Karpas-422 (cell line): ENCODE data around the gene LLGL1. TPM values are rescaled to one million over a fixed set of nuclear protein-coding genes. Genes with fewer than 3 reads are reported as not detected.

Experiments used
- DNase-seq: peaks from one replicate; pipeline ENCODE4 v3.0.0-alpha.2; 2015
- H2AFZ ChIP-seq: fragments of 200-600 bp; sonication (generic); 2 replicates; pipeline ENCODE4 v1.6.1; 2014; ENCODE audit warnings: antibody characterized with exemption, low read length, mixed read lengths
- H3K27ac ChIP-seq: fragments of 200-600 bp; sonication (generic); 2 replicates; pipeline ENCODE4 v1.5.1; 2014; ENCODE audit warnings: mild to moderate bottlenecking, low read length, moderate library complexity
- H3K27me3 ChIP-seq: fragments of 200-600 bp; sonication (generic); 2 replicates; pipeline ENCODE4 v1.6.1; 2014; ENCODE audit warnings: low read length, mixed read lengths
- H3K36me3 ChIP-seq: fragments of 200-600 bp; sonication (generic); 2 replicates; pipeline ENCODE4 v1.6.1; 2014; ENCODE audit warnings: low read length, mixed read lengths; ENCODE audit not compliant: insufficient read depth
- H3K4me1 ChIP-seq: fragments of 200-600 bp; sonication (generic); 2 replicates; pipeline ENCODE4 v1.6.1; 2014; ENCODE audit warnings: mild to moderate bottlenecking, low read length, mixed read lengths
- H3K4me2 ChIP-seq: fragments of 200-600 bp; sonication (generic); 2 replicates; pipeline ENCODE4 v1.6.1; 2014; ENCODE audit warnings: low read length, low read depth, mild to moderate bottlenecking; ENCODE audit not compliant: poor library complexity, severe bottlenecking
- H3K4me3 ChIP-seq: fragments of 200-600 bp; sonication (generic); 2 replicates; pipeline ENCODE4 v1.5.1; 2014; ENCODE audit warnings: mild to moderate bottlenecking, antibody characterized with exemption, low read length, mixed read lengths
- H3K79me2 ChIP-seq: fragments of 200-600 bp; sonication (generic); 2 replicates; pipeline ENCODE4 v1.6.1; 2014; ENCODE audit warnings: mild to moderate bottlenecking, low read length, mixed read lengths
- H3K9ac ChIP-seq: fragments of 200-600 bp; sonication (generic); 2 replicates; pipeline ENCODE4 v1.6.0; 2014; ENCODE audit warnings: low read length
- H3K9me2 ChIP-seq: fragments of 200-600 bp; sonication (generic), shearing (Covaris generic); replicated peaks from 2 replicates; pipeline ENCODE4 v1.6.0; 2014; ENCODE audit warnings: mild to moderate bottlenecking, low read length, moderate library complexity; ENCODE audit not compliant: insufficient read depth
- H3K9me3 ChIP-seq: fragments of 300-700, 200-600 bp; sonication (generic); 2 replicates; pipeline ENCODE4 v1.6.1; 2014; ENCODE audit warnings: low read length, mixed read lengths
- H4K20me1 ChIP-seq: fragments of 200-600 bp; sonication (generic); 2 replicates; pipeline ENCODE4 v1.6.1; 2014; ENCODE audit warnings: mild to moderate bottlenecking, antibody characterized with exemption, low read length, low read depth; ENCODE audit not compliant: insufficient read depth
- total RNA-seq: library from RNA; depleted of rRNA; stranded (reverse); fragments of >200 nt; shearing (Covaris generic); gene quantifications from 2 replicates; pipeline ENCODE4 v1.2.3, GENCODE V29; 2014; ENCODE audit warnings: low replicate concordance; rRNA removed

The LLGL1 gene
- total RNA-seq, result 12.0 and 12.1 TPM in 2 replicates

DNA sequence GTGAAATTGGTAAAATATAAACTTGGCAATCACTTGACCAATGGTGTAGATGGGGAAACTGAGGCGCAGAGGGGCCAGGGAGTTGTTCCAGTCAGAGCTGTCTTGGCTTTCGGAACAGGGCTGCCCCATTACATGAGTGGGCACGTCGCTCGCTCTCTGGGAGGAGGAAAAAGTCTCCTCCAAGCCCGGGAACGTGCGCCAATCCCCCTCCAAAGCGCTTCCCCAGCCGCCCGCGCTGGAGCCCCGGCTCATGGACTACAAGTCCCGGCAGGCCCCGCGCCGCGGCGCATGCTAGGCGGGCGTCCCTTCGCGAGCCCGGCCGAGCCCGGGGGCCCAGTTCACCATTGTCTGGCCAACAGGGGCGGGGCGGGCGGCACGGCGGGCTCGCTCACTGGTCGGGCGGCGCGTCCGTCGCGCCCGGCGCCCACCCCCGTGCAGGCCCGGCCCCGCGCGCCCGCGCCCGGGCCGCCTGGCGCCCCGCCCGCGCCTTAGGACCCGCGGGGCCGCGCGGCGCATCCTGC lies at the start of gene LLGL1:
TSS of gene LLGL1 (plus strand) at position 515 of the 521 bp plus-strand sequence. CDS start 48 bp downstream, outside the sequence.
- Histone ChIP-seq H3K4me2 (peak within 1 kb of the TSS; percentile 79), H3K4me1 (peaks cover 13% of the 10 kb centered on the region), H4K20me1 (peaks cover 7% of the 10 kb centered on the region; the same call in 1 of the 2 replicates), H3K27me3 (no peaks in the 10 kb centered on the region), H3K36me3 (no peaks in the 10 kb centered on the region), H3K4me3 (peak within 1 kb of the TSS; percentile 87), H3K27ac (no peak within 1 kb of the TSS), H3K9me2 (no peaks in the 10 kb centered on the region), H3K9ac (peak within 1 kb of the TSS; percentile 89), H2AFZ (peak within 1 kb of the TSS; percentile 72), H3K9me3 (no peaks in the 10 kb centered on the region), H3K79me2 (peaks cover 4% of the 10 kb centered on the region; the same call in 1 of the 2 replicates)
- peak; percentile 98 for DNase-seq

DNA sequence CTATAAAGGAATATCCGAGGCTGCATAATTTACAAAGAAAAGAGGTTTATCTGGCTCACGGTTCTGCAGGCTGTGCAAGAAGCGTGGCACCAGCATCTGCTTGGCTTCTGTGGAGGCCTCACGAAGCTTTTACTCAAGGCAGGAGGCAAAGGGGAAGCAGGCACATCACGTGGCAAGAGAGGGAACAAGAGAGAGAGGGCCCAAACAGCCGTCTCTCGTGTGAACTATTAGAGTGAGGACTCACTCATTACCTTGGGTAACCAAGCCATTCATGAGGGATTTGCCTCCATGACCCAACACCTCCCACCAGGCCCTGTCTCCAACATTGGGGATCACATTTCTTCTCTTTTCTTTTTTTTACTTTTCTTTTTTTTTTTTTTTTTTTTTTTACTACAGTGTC lies 49.3 kb upstream of the LLGL1 start:
- no peaks in the 10 kb centered on the region for H3K79me2 ChIP-seq
- no peak overlapping the region for H3K27ac ChIP-seq
- H3K9ac ChIP-seq, result no peak overlapping the region
- H3K9me3 ChIP-seq, result no peaks in the 10 kb centered on the region
- peak; percentile 61 for DNase-seq
- H3K4me2 ChIP-seq, result no peak overlapping the region
- no peak overlapping the region for H3K4me3 ChIP-seq
- no peaks in the 10 kb centered on the region for H4K20me1 ChIP-seq
- no peaks in the 10 kb centered on the region for H3K36me3 ChIP-seq
- H3K27me3 ChIP-seq, result no peaks in the 10 kb centered on the region
- peak overlapping the region; percentile 39 for H2AFZ ChIP-seq
- H3K9me2 ChIP-seq, result no peaks in the 10 kb centered on the region
- peaks cover 6% of the 10 kb centered on the region; the same call in 1 of the 2 replicates for H3K4me1 ChIP-seq

DNA sequence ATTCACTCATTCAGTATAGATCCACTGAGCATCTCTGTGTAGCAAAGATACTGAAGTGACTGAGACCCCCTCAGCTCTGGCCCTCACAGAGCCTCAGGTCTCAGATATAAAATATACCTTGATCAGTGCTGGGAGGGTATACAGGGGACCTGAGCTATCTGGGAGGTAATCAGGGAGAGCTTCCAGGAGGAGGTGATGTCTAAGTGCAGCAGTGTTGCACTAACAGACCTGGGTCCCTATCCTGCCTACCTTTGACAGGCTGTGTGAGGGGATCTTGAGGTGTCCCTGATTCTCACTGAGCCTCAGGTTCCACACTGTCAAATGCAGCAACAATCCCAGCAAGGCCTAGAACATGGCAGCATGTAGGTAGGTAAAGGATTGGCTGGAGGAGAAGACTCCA lies 48.3 kb upstream of the LLGL1 start:
- H2AFZ ChIP-seq, result no peak overlapping the region
- no peaks in the 10 kb centered on the region for H4K20me1 ChIP-seq
- no peak overlapping the region for H3K4me2 ChIP-seq
- H3K79me2 ChIP-seq, result no peaks in the 10 kb centered on the region
- no peak for DNase-seq
- H3K27me3 ChIP-seq, result no peaks in the 10 kb centered on the region
- no peak overlapping the region for H3K27ac ChIP-seq
- no peaks in the 10 kb centered on the region for H3K9me2 ChIP-seq
- H3K4me3 ChIP-seq, result no peak overlapping the region
- H3K4me1 ChIP-seq, result peaks cover 13% of the 10 kb centered on the region
- H3K9ac ChIP-seq, result no peak overlapping the region
- H3K9me3 ChIP-seq, result no peaks in the 10 kb centered on the region
- no peaks in the 10 kb centered on the region for H3K36me3 ChIP-seq

DNA sequence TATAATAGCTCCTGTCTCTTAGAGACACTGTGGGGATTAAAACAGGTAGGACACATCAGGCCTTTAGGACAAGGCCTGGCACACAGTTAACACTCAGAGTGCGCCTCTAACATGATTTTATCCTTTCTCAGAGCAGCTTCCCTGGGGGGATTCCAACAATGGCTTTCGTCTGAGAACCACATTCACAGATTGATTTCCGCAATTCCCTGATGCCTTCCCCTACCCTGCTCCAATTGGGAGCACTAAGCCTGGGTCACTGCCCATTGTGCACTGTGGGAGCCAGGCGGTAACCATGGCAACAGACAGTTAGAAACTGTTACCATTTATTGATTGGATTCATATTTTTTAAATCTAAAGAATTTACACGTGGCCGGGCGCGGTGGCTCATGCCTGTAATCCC lies 47.7 kb upstream of the LLGL1 start:
- no peak for DNase-seq
- no peaks in the 10 kb centered on the region for H4K20me1 ChIP-seq
- peaks cover 19% of the 10 kb centered on the region for H3K4me1 ChIP-seq
- no peaks in the 10 kb centered on the region for H3K9me2 ChIP-seq
- H3K27ac ChIP-seq, result no peak overlapping the region
- H3K9ac ChIP-seq, result no peak overlapping the region
- no peak overlapping the region for H2AFZ ChIP-seq
- no peaks in the 10 kb centered on the region for H3K9me3 ChIP-seq
- H3K4me3 ChIP-seq, result no peak overlapping the region
- no peaks in the 10 kb centered on the region for H3K79me2 ChIP-seq
- H3K36me3 ChIP-seq, result no peaks in the 10 kb centered on the region
- H3K4me2 ChIP-seq, result no peak overlapping the region
- H3K27me3 ChIP-seq, result no peaks in the 10 kb centered on the region

DNA sequence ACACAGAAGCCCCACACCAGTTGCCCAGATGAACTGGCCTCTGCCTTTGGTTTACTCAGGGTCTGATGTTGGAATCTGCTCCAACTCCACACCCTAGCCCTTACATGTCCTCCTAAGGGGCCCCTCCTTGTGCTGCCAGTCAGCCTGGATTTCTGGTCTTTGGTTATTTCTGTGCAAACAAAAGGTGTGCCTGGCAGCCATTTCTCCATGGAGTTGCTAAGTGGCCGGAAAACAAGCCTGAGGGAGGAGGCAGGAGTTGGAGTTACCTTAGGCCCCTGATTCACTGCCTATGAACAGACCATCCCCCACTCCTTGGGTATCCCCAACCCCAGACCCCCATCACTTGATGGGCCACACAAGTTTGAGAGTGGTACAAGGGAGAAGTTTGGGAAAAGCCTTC lies 46.2 kb upstream of the LLGL1 start:
- Histone ChIP-seq H3K27me3 (no peaks in the 10 kb centered on the region), H4K20me1 (no peaks in the 10 kb centered on the region), H3K79me2 (peaks cover 4% of the 10 kb centered on the region), H2AFZ (no peak overlapping the region), H3K27ac (no peak overlapping the region), H3K9me2 (no peaks in the 10 kb centered on the region), H3K9me3 (no peaks in the 10 kb centered on the region), H3K4me3 (no peak overlapping the region), H3K4me1 (peaks cover 20% of the 10 kb centered on the region), H3K4me2 (no peak overlapping the region), H3K36me3 (no peaks in the 10 kb centered on the region), H3K9ac (no peak overlapping the region)
- DNase-seq, result no peak

DNA sequence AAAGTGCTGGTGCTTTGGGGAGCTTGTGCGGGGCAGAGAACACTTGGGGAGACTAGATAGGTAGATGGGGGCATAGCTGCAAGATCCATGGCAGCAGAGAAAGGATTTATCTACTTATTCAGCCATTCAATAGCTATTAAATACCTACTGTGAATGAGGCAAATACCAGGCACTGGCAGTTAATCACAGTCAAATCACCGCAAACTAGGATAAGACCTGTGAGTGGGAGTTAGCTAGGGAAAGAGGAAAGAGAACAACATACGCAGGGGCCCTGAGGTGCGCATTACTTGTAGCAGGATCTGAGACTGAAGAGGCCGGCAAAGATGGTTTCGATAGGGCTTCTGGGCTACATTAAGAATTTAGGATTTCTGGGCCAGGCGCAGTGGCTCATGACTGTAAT lies 45.6 kb upstream of the LLGL1 start:
- no peaks in the 10 kb centered on the region for H3K36me3 ChIP-seq
- no peak for DNase-seq
- H3K4me1 ChIP-seq, result peaks cover 20% of the 10 kb centered on the region
- H3K27me3 ChIP-seq, result no peaks in the 10 kb centered on the region
- H3K9me2 ChIP-seq, result no peaks in the 10 kb centered on the region
- H4K20me1 ChIP-seq, result 0 out of 2 replicates have a peak, but pooled peaks cover under 1% of the 10 kb centered on the region
- H3K4me3 ChIP-seq, result no peak overlapping the region
- H2AFZ ChIP-seq, result no peak overlapping the region
- H3K27ac ChIP-seq, result no peak overlapping the region
- H3K9ac ChIP-seq, result no peak overlapping the region
- H3K79me2 ChIP-seq, result peaks cover 10% of the 10 kb centered on the region
- no peak overlapping the region for H3K4me2 ChIP-seq
- H3K9me3 ChIP-seq, result no peaks in the 10 kb centered on the region

DNA sequence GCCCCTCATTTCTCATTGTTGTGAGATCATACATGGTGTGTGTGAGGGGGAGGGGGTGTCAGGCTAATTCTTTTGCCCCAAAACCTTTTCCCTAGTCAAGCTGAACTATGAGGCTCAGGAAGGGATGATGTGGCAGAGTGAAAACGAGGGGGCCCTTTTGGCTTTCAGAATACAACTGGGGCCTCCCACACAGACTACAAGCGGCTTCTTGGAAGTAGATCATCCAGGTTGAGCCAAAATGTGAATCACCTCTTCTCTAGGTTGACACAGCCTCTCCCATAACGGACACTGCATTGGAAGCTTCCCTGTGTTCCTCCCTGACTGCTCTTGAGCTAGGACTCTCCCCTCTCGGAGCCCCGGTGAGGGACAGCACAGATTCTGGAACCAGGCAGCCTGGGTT lies 44.1 kb upstream of the LLGL1 start:
- Histone ChIP-seq H3K4me1 (peaks cover 25% of the 10 kb centered on the region), H3K79me2 (peaks cover 26% of the 10 kb centered on the region), H3K4me2 (no peak overlapping the region), H3K9me3 (no peaks in the 10 kb centered on the region), H3K36me3 (peaks cover 8% of the 10 kb centered on the region; the same call in 1 of the 2 replicates), H3K4me3 (no peak overlapping the region), H3K27ac (no peak overlapping the region), H3K9ac (peak overlapping the region; percentile 88; the same call in 1 of the 2 replicates), H3K27me3 (no peaks in the 10 kb centered on the region), H3K9me2 (no peaks in the 10 kb centered on the region), H2AFZ (0 out of 2 replicates have a peak overlapping the region, but pooled peaks have one; percentile 76), H4K20me1 (peaks cover 14% of the 10 kb centered on the region; the same call in 1 of the 2 replicates)
- no peak for DNase-seq

DNA sequence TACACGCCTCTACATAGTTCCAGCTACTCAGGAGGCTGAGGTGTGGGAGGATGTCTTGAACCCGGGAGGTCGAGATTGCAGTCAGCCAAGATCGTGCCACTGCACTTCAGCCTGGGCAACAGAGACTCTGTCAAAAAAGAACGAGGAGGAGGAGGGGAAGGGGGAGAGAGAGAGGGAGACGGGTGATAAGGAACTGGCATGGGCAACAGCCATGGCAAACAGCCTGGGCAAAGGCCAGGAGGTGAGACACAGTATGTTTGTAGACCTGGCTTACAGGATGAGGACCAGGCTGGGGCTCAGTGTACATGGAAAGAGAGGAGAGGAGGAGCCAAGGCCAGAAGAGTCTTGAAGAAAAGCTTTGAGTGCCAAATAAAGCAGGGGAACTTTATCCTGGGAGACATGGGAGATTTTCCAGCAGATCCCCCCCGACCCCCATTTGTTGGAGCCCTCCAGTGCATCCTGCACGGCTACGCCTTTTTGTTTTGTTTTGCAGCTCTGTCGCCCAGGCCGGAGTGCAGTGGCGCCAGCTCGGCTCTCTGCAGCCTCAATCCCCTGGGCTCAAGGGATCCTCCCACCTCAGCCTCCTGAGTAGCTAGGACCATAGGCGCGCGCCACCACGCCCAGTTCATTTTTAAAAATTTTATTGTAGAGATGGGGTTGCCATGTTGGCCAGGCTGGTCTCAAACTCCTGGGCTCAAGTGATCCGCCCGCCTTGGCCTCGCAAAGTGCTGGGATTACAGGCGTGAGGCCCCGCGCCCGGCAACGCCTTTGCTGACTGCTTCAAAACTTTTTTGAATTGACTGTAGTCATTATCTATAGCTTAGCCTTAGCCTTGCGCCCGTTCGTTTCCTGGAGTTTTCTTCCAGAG lies 43.1 kb upstream of the LLGL1 start:
- H3K4me1 ChIP-seq, result peaks cover 35% of the 10 kb centered on the region
- H3K9ac ChIP-seq, result peak overlapping the region; percentile 88
- H3K27me3 ChIP-seq, result no peaks in the 10 kb centered on the region
- no peaks in the 10 kb centered on the region for H3K9me3 ChIP-seq
- H3K4me2 ChIP-seq, result peak overlapping the region; percentile 99
- peak overlapping the region; percentile 95 for H3K4me3 ChIP-seq
- H3K79me2 ChIP-seq, result peaks cover 36% of the 10 kb centered on the region
- H3K36me3 ChIP-seq, result peaks cover 16% of the 10 kb centered on the region; the same call in 1 of the 2 replicates
- DNase-seq, result peak; percentile 73
- peak overlapping the region; percentile 90 for H3K27ac ChIP-seq
- H4K20me1 ChIP-seq, result peaks cover 24% of the 10 kb centered on the region; the same call in 1 of the 2 replicates
- H3K9me2 ChIP-seq, result no peaks in the 10 kb centered on the region
- peak overlapping the region; percentile 76 for H2AFZ ChIP-seq
